HuH-7.5 (cell line): ENCODE results near the gene CCDC74A.
"Not testable (repeated sequence)": the region's sequence is repeated elsewhere in the genome, so short reads cannot be mapped to it uniquely, and the experiment has no call there.

ENCODE experiments used
- DNase-seq: peaks from one replicate; pipeline ENCODE4 v3.0.0; 2011; ENCODE audit warnings: low spot score

The CCDC74A gene

DNA sequence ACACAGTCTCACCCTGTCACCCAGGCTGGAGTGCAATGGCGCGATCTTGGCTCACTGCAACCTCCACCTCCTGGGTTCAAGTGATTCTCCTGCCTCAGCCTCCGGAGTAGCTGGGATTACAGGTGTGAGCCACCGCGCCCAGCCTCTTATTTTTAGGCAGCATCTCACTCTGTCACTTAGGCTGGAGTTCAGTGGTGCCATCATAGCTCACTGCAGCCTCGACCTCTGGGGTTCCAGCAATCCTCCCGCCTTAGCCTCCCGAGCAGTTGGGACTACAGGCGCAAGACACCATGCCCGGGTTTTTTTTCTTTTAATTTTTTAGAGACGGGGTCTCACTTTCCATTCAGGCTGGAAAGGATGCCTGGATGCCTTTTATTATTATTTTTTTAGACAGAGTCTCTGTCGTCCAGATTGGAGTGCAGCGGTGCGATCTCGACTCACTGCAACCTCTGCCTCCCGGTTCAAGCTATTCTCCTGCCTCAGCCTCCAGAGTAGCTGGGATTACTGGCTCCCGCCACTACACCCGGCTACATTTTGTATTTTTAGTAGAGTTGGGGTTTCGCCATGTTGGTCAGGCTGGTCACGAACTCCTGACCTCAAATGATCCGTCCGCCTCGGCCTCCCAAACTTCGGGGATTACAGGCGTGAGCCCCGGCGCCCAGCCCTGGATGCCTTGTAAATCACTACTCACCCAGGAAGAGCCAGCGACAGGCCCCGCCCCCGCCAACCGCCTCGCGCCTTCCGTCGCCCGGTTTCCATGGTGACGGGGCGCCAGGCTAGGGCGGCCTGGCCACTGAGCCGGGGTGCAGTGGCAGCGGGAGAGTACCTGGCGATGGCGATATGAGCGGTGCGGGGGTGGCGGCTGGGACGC, at the start of gene CCDC74A:
Gene CCDC74A (plus strand): TSS at position 758 of the 871 bp plus-strand sequence. CDS start 83 bp downstream, at position 841.
- DNase-seq, result not testable (repeated sequence)

DNA sequence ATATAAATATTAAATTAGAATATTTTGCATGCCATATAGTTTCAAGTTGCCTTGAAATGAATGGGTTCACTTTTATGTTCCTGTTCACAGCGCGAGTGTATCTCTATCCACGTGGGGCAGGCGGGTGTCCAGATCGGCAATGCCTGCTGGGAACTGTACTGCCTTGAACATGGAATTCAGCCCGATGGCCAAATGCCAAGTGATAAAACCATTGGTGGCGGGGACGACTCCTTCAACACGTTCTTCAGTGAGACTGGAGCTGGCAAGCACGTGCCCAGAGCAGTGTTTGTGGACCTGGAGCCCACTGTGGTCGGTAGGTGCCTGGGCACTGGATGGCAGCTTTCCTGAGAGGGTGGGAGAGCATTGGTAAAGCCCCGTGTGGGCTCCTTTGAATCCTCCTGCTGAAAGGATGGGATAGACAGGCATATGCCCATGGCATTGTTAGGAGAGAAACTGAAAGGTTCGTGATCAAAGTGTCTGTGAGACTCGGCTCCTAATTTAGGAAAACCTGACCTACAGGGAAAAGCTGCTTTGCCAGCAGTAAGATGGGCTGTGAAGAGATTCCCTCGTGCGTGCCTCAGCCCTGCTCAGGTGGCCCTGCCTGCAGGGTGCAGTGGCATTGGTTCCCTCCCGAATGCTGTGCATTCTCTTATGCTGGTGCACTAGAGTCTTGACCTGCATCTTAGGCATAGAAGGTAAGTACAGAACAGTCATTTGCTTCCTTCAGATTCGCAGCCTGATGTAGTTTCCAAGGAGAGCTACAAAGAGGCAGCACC, 49.4 kb upstream of the CCDC74A start:
- DNase-seq, result not testable (repeated sequence)

DNA sequence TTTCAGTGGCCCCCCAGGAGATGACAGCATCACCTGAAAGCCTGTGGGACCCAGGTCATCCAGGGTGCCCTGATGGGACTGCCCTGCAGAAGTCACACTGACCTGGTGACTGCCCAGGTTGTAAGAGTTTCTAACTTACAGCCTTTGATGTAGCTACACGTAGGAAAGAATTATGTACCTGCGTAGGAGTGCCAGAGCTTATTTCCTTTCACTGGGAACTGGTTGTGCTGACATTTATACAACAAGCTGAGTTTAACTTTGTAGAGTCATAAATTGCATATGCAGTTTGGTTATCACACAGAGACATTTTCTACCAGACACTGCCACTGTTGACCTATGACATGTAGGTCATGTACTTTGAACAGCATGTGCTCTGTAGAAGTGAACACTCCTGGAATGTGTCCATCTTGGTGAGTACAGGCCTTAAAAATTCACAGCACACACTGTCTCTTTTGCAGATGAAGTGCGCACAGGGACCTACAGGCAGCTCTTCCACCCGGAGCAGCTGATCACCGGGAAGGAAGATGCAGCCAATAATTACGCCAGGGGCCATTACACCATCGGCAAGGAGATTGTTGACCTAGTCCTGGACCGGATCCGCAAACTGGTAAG, 48.7 kb upstream of the CCDC74A start:
- not testable (repeated sequence) for DNase-seq

DNA sequence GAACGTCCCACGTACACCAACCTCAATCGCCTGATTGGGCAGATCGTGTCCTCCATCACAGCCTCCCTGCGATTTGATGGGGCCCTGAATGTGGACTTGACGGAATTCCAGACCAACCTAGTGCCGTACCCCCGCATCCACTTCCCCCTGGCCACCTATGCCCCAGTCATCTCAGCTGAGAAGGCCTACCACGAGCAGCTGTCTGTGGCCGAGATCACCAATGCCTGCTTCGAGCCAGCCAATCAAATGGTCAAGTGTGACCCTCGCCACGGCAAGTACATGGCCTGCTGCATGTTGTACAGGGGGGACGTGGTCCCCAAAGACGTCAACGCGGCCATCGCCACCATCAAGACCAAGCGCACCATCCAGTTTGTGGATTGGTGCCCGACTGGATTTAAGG, 47.3 kb upstream of the CCDC74A start:
- not testable (repeated sequence) for DNase-seq

DNA sequence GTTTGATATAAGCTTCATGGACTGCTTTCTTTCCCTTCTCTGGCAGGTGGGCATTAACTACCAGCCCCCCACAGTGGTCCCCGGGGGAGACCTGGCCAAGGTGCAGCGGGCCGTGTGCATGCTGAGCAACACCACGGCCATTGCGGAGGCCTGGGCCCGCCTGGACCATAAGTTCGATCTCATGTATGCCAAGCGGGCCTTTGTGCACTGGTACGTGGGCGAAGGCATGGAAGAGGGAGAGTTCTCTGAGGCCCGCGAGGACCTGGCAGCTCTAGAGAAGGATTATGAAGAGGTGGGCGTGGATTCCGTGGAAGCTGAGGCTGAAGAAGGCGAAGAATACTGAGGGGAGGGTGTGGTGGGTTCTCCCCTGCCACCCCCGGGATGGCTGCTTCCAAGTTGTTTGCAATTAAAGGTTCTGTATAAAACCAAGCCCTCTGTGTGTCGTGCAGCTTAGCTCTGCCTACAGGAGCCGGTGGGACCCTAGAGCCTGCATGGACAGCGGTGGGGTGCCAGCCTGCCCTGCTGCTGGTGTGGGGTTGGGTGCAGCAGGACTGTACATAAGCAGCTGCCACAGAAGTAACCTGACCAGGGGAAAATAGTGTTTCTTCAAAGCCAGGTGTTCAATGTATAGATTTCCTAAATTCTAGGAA, 45.1 kb upstream of the CCDC74A start:
- DNase-seq, result not testable (repeated sequence)

DNA sequence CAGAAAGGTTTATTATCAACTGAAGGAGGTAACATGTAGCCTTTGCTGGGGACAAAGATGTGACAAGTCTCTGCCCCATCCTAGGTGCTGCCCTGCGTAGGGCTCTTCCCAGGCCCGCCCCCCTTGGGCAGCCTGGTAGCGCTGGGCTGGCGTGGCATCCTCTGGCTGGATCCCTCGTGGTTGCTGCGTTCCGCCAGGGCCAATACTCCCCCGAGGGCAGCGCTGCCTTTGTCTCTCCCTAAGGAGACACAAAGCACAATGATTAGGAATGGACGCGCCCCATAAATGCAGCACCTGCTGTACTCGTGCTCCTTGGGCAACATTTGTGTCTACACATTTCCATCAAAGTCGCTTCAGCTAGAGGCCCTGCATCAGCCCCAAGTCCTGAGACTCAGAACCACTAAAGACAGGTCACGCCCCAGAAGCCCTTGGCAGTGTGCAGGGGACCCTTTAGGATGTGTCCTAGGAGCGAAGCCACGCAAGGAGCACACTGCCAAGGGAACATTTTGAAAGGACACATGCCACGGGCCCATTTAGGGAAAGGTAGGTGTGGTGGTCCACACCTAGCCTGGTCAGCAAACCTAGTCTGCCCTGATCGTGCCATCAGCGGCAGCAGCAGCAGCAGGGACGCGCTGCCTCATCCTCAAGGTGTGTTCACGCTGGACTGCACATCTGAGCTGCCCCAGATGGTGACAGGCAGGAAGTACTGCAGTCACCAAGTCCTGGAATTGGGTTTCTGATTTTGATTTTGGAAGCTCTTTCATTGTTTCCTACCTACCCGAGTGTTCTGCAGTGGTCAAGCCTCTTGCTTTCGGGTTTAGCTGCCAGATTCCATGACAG, 43.5 kb upstream of the CCDC74A start:
- DNase-seq, result not testable (repeated sequence)

DNA sequence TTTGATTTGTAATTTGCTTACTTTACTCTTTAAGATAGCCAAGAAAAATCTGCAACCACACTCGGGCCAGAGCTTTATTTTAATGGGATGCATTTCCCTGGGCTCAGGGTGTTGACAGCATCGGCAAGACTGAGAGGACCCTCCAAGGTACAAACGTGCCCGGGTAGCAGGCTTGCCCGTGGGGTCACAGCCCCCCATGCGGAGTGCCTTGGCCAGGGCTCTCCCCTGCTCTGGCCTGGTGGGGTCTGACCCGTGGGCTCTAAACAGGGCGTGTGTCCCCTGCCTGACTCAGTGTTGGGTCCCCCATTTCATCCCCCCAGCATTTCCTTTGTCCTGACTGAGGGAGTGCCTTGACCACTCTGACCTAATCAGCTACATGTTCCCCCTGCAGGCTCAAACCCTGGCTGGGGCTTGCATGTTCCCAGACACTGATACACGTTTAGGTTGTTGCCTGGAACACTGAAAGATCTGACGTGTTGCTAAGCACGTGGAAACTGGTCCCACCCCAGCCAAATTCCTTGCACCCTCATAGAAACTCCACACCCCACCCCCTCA, 42.7 kb upstream of the CCDC74A start:
- DNase-seq, result not testable (repeated sequence)

DNA sequence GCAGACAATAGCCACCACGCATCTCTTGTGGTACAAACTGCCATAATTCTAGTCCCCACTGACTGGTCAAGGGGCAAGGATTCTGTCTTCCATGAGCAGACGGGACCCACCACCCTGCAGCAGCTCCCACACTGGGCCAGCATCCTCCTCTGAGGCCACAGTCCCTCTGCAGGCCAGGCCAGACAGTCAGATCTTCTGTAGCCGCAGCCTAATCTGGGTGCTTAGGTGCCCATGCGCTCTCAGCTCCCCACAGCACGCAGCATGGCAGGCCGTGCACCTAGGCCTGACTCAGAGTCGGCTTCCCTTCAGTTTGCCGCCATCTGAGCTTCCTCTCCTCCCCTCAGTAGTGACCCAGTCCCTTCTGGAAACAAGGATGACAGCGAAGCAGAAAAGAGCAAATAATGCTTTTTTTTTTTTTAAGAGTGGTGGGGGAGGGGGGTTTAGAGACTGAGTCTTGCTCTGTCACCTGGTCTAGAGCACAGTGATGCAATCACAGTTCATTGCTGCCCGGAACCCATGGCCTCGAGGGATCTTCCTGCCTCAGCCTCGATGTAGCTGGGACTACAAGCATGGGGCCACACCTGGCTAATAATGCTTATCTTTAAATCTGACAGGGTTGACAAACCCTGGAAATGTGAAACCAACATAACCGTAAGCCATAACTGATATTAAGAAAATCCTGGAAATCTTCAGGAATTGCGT, 41.3 kb upstream of the CCDC74A start:
- DNase-seq, result not testable (repeated sequence)

DNA sequence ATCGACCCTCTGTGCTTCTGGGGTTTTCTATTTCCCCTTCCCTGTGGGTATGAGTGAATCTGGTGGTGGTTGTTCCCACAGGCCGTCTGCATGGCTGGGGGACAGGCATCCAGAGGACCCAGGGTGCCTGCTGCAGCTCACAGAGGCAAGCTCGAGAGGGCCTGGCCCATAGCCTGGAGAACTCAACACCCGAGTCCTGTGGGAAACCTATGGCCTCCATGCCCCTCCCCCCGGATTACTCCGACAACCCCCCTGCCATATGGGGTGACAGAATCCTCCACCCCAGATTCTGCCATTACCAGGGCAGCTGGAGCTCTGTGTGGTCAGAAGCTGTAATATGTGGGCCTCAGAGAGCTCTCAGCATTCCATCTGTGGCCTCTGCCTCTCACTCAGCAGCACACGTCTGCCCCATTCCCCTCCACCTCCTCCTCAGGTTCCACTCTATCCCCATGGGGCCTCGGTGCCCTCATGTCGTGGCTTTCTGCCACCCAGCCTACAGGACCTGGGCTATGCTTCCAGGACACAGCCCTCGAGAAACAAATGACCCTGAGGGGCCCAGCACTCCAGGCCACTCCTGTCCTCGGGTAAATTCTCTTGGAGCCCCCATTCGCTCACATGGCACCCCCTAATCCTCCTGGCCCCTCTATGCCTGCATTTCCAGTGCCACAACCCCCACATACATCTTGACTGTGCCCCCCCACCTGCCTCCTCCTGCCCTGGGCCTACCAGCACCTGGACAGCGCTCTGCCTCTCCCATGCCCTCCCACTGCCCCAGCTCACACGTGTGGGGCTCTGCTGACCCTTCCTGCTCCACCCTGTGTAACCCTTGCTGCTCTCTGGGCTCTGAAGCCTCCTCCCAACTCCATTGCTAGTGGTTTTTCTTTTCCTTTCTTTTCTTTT, 39.1 kb upstream of the CCDC74A start:
- no peak for DNase-seq

DNA sequence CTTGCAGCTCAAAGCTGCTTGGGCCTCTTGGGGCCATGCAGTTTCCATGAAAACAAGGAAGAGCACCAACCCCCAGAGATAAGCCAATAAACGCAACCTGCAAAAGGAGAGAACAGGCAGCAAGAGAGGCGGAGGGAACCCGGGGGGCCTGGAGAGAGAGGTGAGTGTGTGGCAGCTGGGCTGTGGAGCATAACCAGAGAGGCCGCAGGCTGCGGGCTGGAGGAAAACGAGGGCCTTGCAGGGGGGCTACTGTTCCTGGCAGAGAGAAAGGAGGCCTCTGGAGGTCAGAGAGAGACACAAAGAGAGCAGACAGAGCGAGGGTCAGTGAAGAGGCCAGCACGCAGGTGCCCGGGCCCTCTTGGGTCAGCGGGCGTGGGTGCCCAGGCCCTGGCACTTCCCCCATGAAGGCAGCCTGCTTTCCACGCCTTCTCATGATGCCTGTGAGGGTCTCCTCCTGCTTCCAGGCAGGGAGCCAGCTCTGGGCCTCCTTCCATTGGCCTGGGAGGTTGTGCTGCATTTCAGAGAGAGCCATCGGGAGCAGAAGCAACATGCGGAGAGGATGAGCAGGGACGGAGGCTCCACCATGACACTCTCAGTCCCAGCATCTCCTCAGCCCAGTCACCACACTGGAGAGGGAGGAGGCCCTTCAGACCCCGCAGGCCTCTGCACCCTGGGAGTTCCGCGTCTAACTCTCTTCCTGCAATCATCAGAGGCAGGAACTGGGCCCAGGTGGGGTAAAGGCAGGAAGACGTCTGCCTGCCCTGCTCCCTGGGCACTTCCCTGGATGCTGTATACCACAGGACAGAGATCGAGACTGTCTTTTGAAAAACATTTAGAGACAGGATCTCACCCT, 36.8 kb upstream of the CCDC74A start:
- DNase-seq, result not testable (repeated sequence)

DNA sequence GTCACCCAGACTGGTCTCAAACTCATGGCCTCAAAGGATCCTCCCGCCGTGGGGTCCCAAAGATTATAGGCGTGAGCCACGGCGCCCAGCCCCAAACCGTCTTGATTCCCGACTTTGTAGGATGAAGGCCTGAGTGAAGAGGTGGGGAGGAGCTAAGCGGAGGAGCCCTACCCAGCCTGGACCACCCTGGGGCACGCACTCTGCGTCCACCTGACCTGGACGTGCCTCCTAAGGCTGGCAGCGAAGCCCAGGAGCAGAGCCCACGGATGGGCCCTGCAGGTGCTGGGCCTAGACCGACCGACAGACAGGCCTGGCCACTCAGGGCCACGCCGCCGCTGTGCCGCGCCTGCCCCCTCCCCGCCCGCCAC, 36.2 kb upstream of the CCDC74A start:
- not testable (repeated sequence) for DNase-seq

DNA sequence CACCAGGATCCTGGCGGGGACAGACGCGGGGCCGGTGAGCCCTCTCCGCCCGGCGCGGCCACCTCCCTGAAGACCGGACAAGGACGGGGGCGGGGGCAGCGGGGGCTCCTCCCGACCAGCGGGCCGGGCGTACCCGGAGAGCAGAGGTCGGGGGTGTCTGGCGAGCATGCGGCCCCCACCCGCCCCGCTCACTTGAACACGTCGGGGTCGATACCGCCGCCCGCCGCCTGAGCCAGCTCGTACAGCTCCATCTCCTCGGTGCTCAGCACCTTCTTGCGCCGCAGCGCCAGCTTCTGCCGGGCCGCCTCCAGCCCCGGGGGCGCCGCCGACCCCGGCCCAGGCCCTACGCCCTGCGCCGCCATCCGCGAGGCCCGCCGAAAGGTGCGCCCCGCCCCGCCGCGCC, 35.7 kb upstream of the CCDC74A start, which contains the start of gene MZT2A:
Gene MZT2A (minus strand): TSS at position 383 of the 403 bp plus-strand sequence. CDS start 21 bp downstream, at position 362.
- DNase-seq, result not testable (repeated sequence)

DNA sequence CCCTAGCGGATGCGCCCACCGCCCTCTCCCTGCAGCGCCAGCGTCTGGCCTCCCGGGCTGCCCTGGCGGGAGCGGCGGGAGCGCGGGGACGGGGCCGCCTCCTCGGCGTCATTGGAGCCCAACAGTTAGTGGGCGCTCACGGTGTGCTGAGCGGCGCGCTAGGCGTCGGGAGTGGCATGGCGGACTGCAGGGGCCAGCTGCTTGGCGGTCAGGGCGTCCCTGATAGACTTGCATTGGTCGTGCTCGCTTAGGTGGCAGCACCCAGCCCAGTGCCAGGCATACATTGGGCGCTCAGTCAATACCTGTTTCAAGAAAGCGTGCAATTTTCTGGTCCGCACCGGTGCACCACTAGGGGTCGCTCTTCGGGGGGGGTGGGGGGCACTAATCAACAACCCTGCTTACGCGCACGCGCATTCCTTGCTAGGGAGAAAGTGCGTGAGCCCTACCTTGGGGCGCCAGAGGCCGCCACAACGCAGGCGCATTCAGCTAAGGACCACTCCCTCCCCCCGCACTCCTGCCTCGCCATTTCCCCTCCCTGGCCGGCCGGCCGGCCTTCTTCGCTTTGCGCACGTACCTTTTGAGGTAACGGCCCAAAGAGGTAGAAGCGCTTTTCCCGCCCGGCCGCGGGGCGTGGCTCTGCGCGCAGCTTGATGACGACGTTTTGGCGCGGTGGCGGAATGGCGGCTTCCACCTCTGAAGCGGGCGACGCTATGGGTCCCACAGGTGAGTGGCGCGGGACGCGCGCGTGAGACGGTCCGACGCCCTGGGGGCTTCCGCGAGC, 35.1 kb upstream of the CCDC74A start:
- DNase-seq, result peak; percentile 98

DNA sequence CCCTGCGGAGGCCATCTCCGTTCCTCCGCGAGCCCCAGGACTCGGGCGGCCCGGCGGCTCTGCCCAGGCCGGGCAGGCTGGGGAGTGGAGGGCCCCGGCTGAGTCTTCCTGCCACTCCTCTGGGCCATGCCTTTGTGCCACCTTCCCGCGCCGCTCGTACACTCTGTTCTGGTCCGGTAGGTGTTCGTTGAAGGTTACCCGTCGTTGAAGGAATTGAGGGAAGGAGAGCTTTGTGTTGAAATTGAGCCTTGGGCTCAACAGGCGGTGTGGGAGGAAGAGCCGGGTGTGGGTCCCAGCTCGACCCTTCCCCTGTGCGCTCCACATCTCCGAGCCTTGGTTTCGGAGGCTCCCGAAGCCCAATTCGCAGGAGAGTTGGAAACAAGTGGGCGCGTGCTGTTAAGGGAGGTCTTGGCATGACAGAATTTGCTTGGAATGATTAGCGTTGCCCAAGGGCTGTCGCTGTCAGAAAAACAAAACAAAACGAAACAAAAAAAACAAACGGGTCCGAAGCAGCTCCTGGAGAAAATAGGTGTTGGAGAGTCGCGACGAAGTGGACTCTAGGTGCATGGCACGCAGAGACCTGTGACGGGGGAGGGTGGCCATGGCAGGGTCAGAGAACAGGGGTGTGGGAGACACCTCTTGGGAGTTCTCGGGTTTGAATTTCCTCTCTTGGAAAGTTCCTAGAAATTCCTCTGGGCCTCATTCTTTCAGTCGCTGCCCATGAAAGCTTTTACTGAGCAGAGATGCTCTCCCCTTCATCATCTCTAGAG, 34.3 kb upstream of the CCDC74A start:
- no peak for DNase-seq

DNA sequence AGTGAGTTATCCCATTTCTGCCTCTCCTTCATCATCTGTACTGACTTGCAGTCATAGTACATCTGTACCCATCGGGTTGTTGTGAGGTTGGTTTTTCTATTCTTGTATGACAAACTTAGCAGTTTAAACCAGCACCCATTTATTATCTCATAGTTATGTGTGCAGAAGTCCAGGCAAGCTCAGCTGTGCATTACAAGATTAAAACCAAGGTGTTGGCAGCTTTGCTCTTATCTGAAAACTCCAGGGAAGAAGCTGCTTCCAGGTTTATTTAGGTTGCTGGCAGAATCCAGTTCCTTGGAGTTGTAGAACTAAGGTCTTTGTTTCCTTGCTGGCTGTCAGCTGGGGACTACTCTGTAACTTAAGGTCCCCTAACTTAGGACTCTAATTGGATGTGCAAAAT, 32.2 kb upstream of the CCDC74A start:
- not testable (repeated sequence) for DNase-seq

DNA sequence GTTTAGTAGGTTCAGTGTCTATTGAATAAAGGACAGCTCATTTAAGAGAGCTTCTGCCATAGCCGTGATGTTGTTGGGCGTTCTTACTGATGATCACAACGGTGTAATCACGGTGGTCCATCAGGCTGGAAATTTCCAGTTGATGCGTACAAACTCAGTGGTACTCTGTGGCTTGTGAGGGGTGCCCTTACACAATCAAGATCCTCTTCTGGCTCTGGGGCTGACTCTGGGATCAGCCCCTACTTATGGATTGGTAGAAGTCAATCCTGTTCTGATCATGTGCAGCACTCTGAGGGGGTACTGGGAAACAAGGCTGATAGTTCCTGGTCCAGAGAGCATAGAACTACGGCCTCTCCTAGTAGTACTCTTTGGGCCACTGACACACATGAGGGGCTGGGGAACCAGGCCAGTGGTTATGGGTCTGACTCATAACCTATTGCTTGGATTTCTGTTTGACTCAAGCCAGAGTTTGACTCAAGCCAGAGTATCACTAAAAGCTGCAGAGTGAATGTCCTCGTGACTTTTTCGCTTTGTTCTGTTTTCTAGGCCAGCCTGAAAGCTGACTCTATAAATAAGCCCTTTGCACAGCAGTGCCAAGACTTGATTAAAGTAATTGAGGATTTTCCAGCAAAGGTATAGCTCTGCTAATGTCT, 29.2 kb upstream of the CCDC74A start:
- not testable (repeated sequence) for DNase-seq
